ENCODE data around the gene SMIM33.

- TF ChIP-seq BRD4 (IDR thresholded peaks at IDR 0.05) = no peak
- TF ChIP-seq POLR2AphosphoS5 (IDR thresholded peaks at IDR 0.05; ENCODE audit: control insufficient read depth, insufficient read depth, low read depth, low read length) = no peak
- no peak for TF ChIP-seq CTCF (IDR thresholded peaks at IDR 0.05 in 2 of 3, conservative IDR thresholded peaks at IDR 0.05 in 1 of 3; ENCODE audit: insufficient read depth in 2 of 3, low read depth in 1 of 3, low read length in 3 of 3)
- TF ChIP-seq ZNF274 (IDR thresholded peaks at IDR 0.05; ENCODE audit: borderline replicate concordance, low read depth, low read length) = no peak
- no peak for TF ChIP-seq NFIC (IDR thresholded peaks at IDR 0.05)
- TF ChIP-seq POLR2A (conservative IDR thresholded peaks at IDR 0.05) = no peak
- TF ChIP-seq SP1 (CRISPR knock-in tag; IDR thresholded peaks at IDR 0.05) = no peak
- TF ChIP-seq PRDM10 (IDR thresholded peaks at IDR 0.05; ENCODE audit: partially characterized antibody) = no peak
- no peak for TF ChIP-seq CREB5 (CRISPR knock-in tag; IDR thresholded peaks at IDR 0.05)
- TF ChIP-seq MAX (CRISPR knock-in tag; IDR thresholded peaks at IDR 0.05) = no peak
- TF ChIP-seq EZH2 (IDR thresholded peaks at IDR 0.05; ENCODE audit: borderline replicate concordance, low read depth, low read length) = no peak
- TF ChIP-seq PCBP2 (IDR thresholded peaks at IDR 0.05; ENCODE audit: low read depth, low read length, poor library complexity, severe bottlenecking) = no peak
- TF ChIP-seq RBBP5 (IDR thresholded peaks at IDR 0.05; ENCODE audit: borderline replicate concordance, insufficient read depth, low read length, poor library complexity, severe bottlenecking) = no peak
- TF ChIP-seq ZNF785 (CRISPR knock-in tag; IDR thresholded peaks at IDR 0.05) = no peak
Measured at GRCh38 chr5:139494256-139494655, 23.5 kb downstream of the SMIM33 start.

Measured in K562 (cell line).